Heart left ventricle (tissue), 16 donors: ENCODE data around the gene OLFM2. TPM values are rescaled to one million over a fixed set of nuclear protein-coding genes. Genes with fewer than 3 reads are reported as not detected.
"Not testable (repeated sequence)": the region's sequence is repeated elsewhere in the genome, so short reads cannot be mapped to it uniquely, and the experiment has no call there.

Experiments
- ATAC-seq, 4 donors: fragments of 200-7000 bp; cut with Tn5 transposase; one replicate each; pipeline ENCODE4 v1.9.1; 2020 to 2022; ENCODE audit warnings: moderate library complexity in 4 of 4, mild to moderate bottlenecking in 3 of 4, moderate number of reproducible peaks in 1 of 4
- DNase-seq, 5 donors: peaks; one replicate each; pipeline ENCODE4 v3.0.0-alpha.2; 2020
- H3K27ac ChIP-seq, 12 donors: fragments of 200-600 bp; sonication (generic) in 4 of 12; one replicate each; pipeline versions ENCODE4 v1.5.0 to v1.8.0; 2016 to 2022; ENCODE audit warnings: mild to moderate bottlenecking in 2 of 12
- H3K27me3 ChIP-seq, 9 donors: fragments of 200-600 bp; sonication (generic) in 2 of 9; one replicate each; pipeline versions ENCODE4 v1.5.1 to v1.8.0; 2016 to 2022; ENCODE audit warnings: mild to moderate bottlenecking in 3 of 9
- H3K36me3 ChIP-seq, 9 donors: fragments of 200-600 bp; sonication (generic) in 2 of 9; one replicate each; pipeline versions ENCODE4 v1.5.0 to v1.8.0; 2018 to 2022; ENCODE audit warnings: mild to moderate bottlenecking in 2 of 9
- H3K4me1 ChIP-seq, 12 donors: fragments of 200-600 bp; sonication (generic) in 4 of 12; one replicate each; pipeline versions ENCODE4 v1.5.0 to v1.8.0; 2016 to 2022; ENCODE audit warnings: mild to moderate bottlenecking in 3 of 12
- H3K4me3 ChIP-seq, 12 donors: fragments of 200-600 bp; sonication (generic) in 4 of 12; one replicate each; pipeline versions ENCODE4 v1.5.0 to v1.8.0; 2017 to 2022; ENCODE audit warnings: mild to moderate bottlenecking in 9 of 12, moderate library complexity in 4 of 12
- H3K9me3 ChIP-seq, 12 donors: fragments of 200-600 bp; sonication (generic) in 4 of 12; one replicate each; pipeline versions ENCODE4 v1.5.0 to v1.8.0; 2016 to 2022; ENCODE audit warnings: mild to moderate bottlenecking in 1 of 12
- CTCF ChIP-seq, 12 donors: fragments of 200-600 bp; sonication (generic) in 4 of 12; IDR thresholded peaks; one replicate each; pipeline versions ENCODE4 v1.5.0 to v1.8.0; 2018 to 2022; ENCODE audit warnings: antibody characterized with exemption in 12 of 12, mild to moderate bottlenecking in 5 of 12
- POLR2A ChIP-seq, 2 donors: fragments of 450-650 bp; IDR thresholded peaks; one replicate each; pipeline ENCODE4 v1.6.1; 2017; ENCODE audit warnings: antibody characterized with exemption in 2 of 2, mild to moderate bottlenecking in 2 of 2, moderate library complexity in 2 of 2
- WGBS, 4 donors: extraction: QIAGEN DNeasy Blood & Tissue Kit in 2 of 4; methylation state at CpG; one replicate each; pipeline versions ENCODE4 v1.1.5 to v1.1.7; 2013 to 2018; 5-methylcytosine and 5-hydroxymethylcytosine counted together
- intact Hi-C, 10 donors: fragments of 100-400 bp; cut with DNase I; formaldehyde crosslinking; loops; one replicate each; pipeline versions ENCODE4 v1.11.1 to v1.14.2; 2022
- polyA plus RNA-seq, 2 donors: library from polyadenylated mRNA; stranded (reverse); fragments of 200-250 nt; gene quantifications; one replicate each; pipeline ENCODE4 v1.2.3, GENCODE V29; 2013
- total RNA-seq, 9 donors: library from RNA; depleted of rRNA in 2 of 9; stranded (reverse); fragments of >200 nt in 2 of 9; fragmentation: NEBNext Ultra II Directional in 3 of 9; extraction: Animal tissue kit (Norgen Biotek cat#: 25700) in 3 of 9; gene quantifications; one replicate each; pipeline versions ENCODE4 v1.1.0 to v1.2.4, GENCODE V29; 2016 to 2023
- donor health status: ischemic (EF 13 %, LVEDD 7.1; RV severe dilation, severe dysfunction).
- donor health status: healthy with polysubstance abuse.
- donor health status: DM: no; HTN: yes; CAD: no.
- donor health status: DM: no; HTN: no; CAD: no.
- donor health status: ischemic (EF 25% LVEDD 6.9; RV normal size, moderate dysfunction).
- donor health status: ischemic (EF 25% LVEDD 5.7; RV mildly dilated, moderate dysfunction).
- donor health status: healthy.
- donor health status: DM: yes; HTN: yes; CAD: no.
- donor health status: ischemic (EF 35%, LVEDD 5.7; RV mildly dilated, moderate dysfunction).
- donor health status: nonischemic (EF 11% LVEDD 7.7; RV severe dilation, severe dysfunction).
- donor health status: DM: yes; HTN: yes; CAD: no.
- donor health status: PGD.
- donor health status: ischemic (EF 29% LVEDD 5.4; RV normal size, mild dysfunction).
- donor health status: nonischemic (EF 23%, LVEDD 6.1; RV moderate dilation, normal function).

Gene OLFM2
- total and polyA plus RNA-seq, 11 donors, result 0.67 to 4.6 (median 2.4) TPM

GRCh38 chr19:9827289-9828238 lies 108.8 kb downstream of the OLFM2 start, which contains the start of gene UBL5:
TSS of gene UBL5 (plus strand) at chr19:9827918. CDS start at chr19:9828338, 420 bp downstream.
- DNase-seq (peak; percentile 88 to 90 (median 89)), ATAC-seq (peak; percentile 95 to 99 (median 98))
- TF ChIP-seq CTCF (IDR thresholded peaks at IDR 0.05), result no peak
- peak in 1 of 2 donors; percentile 79 for TF ChIP-seq POLR2A (IDR thresholded peaks at IDR 0.05)
- Histone ChIP-seq H3K4me3 (peak within 1 kb of the TSS; percentile 56 to 95 (median 85)), H3K4me1 (peaks cover 5 to 30% (median 20%) of the 10 kb centered on the region in 12 donors), H3K27me3 (no peaks in the 10 kb centered on the region), H3K27ac (peak within 1 kb of the TSS; percentile 16 to 90 (median 83)), H3K9me3 (no peaks in the 10 kb centered on the region), H3K36me3 (peaks cover 0 to 27% (median 18%) of the 10 kb centered on the region in 9 donors)
- 0 to 1% (median 0%) methylated on average over 47 to 62 of the region's 62 CpGs for WGBS, 4 donors
- intact Hi-C loops, result no loop called here

- TF ChIP-seq CTCF (IDR thresholded peaks at IDR 0.05) (no peak), POLR2A (IDR thresholded peaks at IDR 0.05) (no peak)
- H3K4me3 ChIP-seq, result no peak overlapping the region
- peaks cover 4 to 31% (median 22%) of the 10 kb centered on the region in 12 donors for H3K4me1 ChIP-seq
- DNase-seq (no peak), ATAC-seq (no peak)
- intact Hi-C loops, result no loop called here
- H3K27ac ChIP-seq, result no peak overlapping the region
- no peaks in the 10 kb centered on the region for H3K27me3 ChIP-seq
- no peaks in the 10 kb centered on the region for H3K9me3 ChIP-seq
- WGBS, 4 donors, result 87 to 94% (median 92%) methylated on average over 5 of the region's 5 CpGs
- H3K36me3 ChIP-seq, result peaks cover 0 to 1% (median 0%) of the 10 kb centered on the region in 9 donors
Observed at GRCh38 chr19:9823816-9824215, 112.5 kb downstream of the OLFM2 start.

GRCh38 chr19:9820034-9820433 lies 116.3 kb downstream of the OLFM2 start:
- H3K27me3 ChIP-seq, intact Hi-C loops, H3K36me3 ChIP-seq, ATAC-seq, H3K9me3 ChIP-seq: not testable (repeated sequence)
- 92 to 96% (median 95%) methylated on average over 8 of the region's 8 CpGs for WGBS, 4 donors
- peaks cover 4 to 26% (median 18%) of the 10 kb centered on the region in 12 donors for H3K4me1 ChIP-seq
- peak overlapping the region in 9 of 12 donors; percentile 76 to 98 (median 88) for H3K4me3 ChIP-seq
- peak overlapping the region; percentile 51 to 98 (median 96) for H3K27ac ChIP-seq
- DNase-seq, result peak in 1 of 5 donors; percentile 23

GRCh38 chr19:9819596-9819909 lies 116.8 kb downstream of the OLFM2 start:
- ATAC-seq (no peak), DNase-seq (no peak)
- H3K27ac ChIP-seq, result peak overlapping the region; percentile 51 to 98 (median 96)
- peaks cover 4 to 26% (median 18%) of the 10 kb centered on the region in 12 donors for H3K4me1 ChIP-seq
- intact Hi-C loops, result loop anchor here in 4 of 10 donors (1.0 to 5.0 kb wide), 5 partner anchors 15 to 387 kb away; partner anchors contain the start of genes PIN1 (in 2 of the 4) and ZNF561 (in 1 of the 4)
- peak overlapping the region in 10 of 12 donors; percentile 38 to 98 (median 88) for H3K4me3 ChIP-seq
- 0 to 2% (median 1%) methylated on average over 19 to 21 of the region's 21 CpGs for WGBS, 4 donors
- H3K27me3 ChIP-seq, result no peaks in the 10 kb centered on the region
- TF ChIP-seq CTCF (IDR thresholded peaks at IDR 0.05), result no peak
- peak in 1 of 2 donors; percentile 36 for TF ChIP-seq POLR2A (IDR thresholded peaks at IDR 0.05)
- H3K9me3 ChIP-seq, result no peaks in the 10 kb centered on the region
- no peaks in the 10 kb centered on the region for H3K36me3 ChIP-seq
